IPS-15b (cell line): Measurements from ENCODE around the gene ABR.
"Not testable (repeated sequence)": the region's sequence is repeated elsewhere in the genome, so short reads cannot be mapped to it uniquely, and the experiment has no call there.

Experiments
- H3K27me3 ChIP-seq: one replicate; pipeline ENCODE4 v1.6.1; 2013; ENCODE audit warnings: low read length; ENCODE audit not compliant: control insufficient read depth, insufficient read depth
- H3K36me3 ChIP-seq: one replicate; pipeline ENCODE4 v1.6.1; 2013; ENCODE audit warnings: low read length; ENCODE audit not compliant: control insufficient read depth, insufficient read depth
- H3K4me1 ChIP-seq: one replicate; pipeline ENCODE4 v1.6.1; 2013; ENCODE audit warnings: mild to moderate bottlenecking, low read length; ENCODE audit not compliant: control insufficient read depth, insufficient read depth
- H3K4me3 ChIP-seq: one replicate; pipeline ENCODE4 v1.5.1; 2013; ENCODE audit warnings: low read depth, low read length
- H3K9ac ChIP-seq: one replicate; pipeline ENCODE4 v1.6.1; 2013; ENCODE audit warnings: low read depth, mild to moderate bottlenecking, low read length
- H3K9me3 ChIP-seq: one replicate; pipeline ENCODE4 v1.6.1; 2013; ENCODE audit warnings: mild to moderate bottlenecking, low read length; ENCODE audit not compliant: control insufficient read depth, insufficient read depth

ABR gene

GRCh38 chr17:1065416-1065815, 114.4 kb downstream of the ABR start:
- H3K9me3 ChIP-seq, H3K4me3 ChIP-seq, H3K9ac ChIP-seq, H3K4me1 ChIP-seq, H3K27me3 ChIP-seq: not testable (repeated sequence)
- peaks cover 13% of the 10 kb centered on the region for H3K36me3 ChIP-seq

GRCh38 chr17:1060991-1061390, 118.8 kb downstream of the ABR start:
- H3K36me3 ChIP-seq = peaks cover 9% of the 10 kb centered on the region
- no peak overlapping the region for H3K4me3 ChIP-seq
- no peak overlapping the region for H3K9ac ChIP-seq
- H3K9me3 ChIP-seq = no peaks in the 10 kb centered on the region
- no peaks in the 10 kb centered on the region for H3K27me3 ChIP-seq
- H3K4me1 ChIP-seq = no peaks in the 10 kb centered on the region

GRCh38 chr17:1059131-1059795, 120.5 kb downstream of the ABR start:
- no peaks in the 10 kb centered on the region for H3K27me3 ChIP-seq
- H3K9me3 ChIP-seq = no peaks in the 10 kb centered on the region
- H3K4me1 ChIP-seq = no peaks in the 10 kb centered on the region
- no peak overlapping the region for H3K9ac ChIP-seq
- H3K4me3 ChIP-seq = no peak overlapping the region
- peaks cover 9% of the 10 kb centered on the region for H3K36me3 ChIP-seq

- Histone ChIP-seq H3K4me1 (no peaks in the 10 kb centered on the region), H3K36me3 (peaks cover 9% of the 10 kb centered on the region)
Measured at GRCh38 chr17:1058423-1059130, 121.2 kb downstream of the ABR start.

GRCh38 chr17:1056761-1057160, 123.0 kb downstream of the ABR start:
- Histone ChIP-seq H3K9me3 (no peaks in the 10 kb centered on the region), H3K9ac (no peak overlapping the region), H3K36me3 (peaks cover 9% of the 10 kb centered on the region), H3K27me3 (no peaks in the 10 kb centered on the region), H3K4me3 (no peak overlapping the region), H3K4me1 (no peaks in the 10 kb centered on the region)

More at GRCh38 chr17:1058423-1059130, 121.2 kb downstream of the ABR start:
- Histone ChIP-seq H3K9ac (no peak overlapping the region), H3K4me3 (no peak overlapping the region), H3K9me3 (no peaks in the 10 kb centered on the region), H3K27me3 (no peaks in the 10 kb centered on the region)

GRCh38 chr17:1055751-1056645, 123.8 kb downstream of the ABR start:
- no peak overlapping the region for H3K9ac ChIP-seq
- peaks cover 6% of the 10 kb centered on the region for H3K36me3 ChIP-seq
- H3K4me1 ChIP-seq = no peaks in the 10 kb centered on the region
- no peaks in the 10 kb centered on the region for H3K9me3 ChIP-seq
- no peaks in the 10 kb centered on the region for H3K27me3 ChIP-seq
- no peak overlapping the region for H3K4me3 ChIP-seq

- Histone ChIP-seq H3K9ac (no peak overlapping the region), H3K27me3 (no peaks in the 10 kb centered on the region), H3K36me3 (peaks cover 6% of the 10 kb centered on the region), H3K4me1 (no peaks in the 10 kb centered on the region), H3K4me3 (no peak overlapping the region), H3K9me3 (no peaks in the 10 kb centered on the region)
Measured at GRCh38 chr17:1055231-1055630, 124.5 kb downstream of the ABR start.

- Histone ChIP-seq H3K4me3 (no peak overlapping the region), H3K9me3 (no peaks in the 10 kb centered on the region), H3K27me3 (no peaks in the 10 kb centered on the region), H3K9ac (no peak overlapping the region), H3K4me1 (no peaks in the 10 kb centered on the region), H3K36me3 (peaks cover 6% of the 10 kb centered on the region)
Measured at GRCh38 chr17:1054656-1055055, 125.1 kb downstream of the ABR start.

- no peaks in the 10 kb centered on the region for H3K9me3 ChIP-seq
- H3K27me3 ChIP-seq = no peaks in the 10 kb centered on the region
- H3K36me3 ChIP-seq = peaks cover 6% of the 10 kb centered on the region
- H3K4me1 ChIP-seq = no peaks in the 10 kb centered on the region
- H3K4me3 ChIP-seq = no peak overlapping the region
- no peak overlapping the region for H3K9ac ChIP-seq
Measured at GRCh38 chr17:1053661-1054360, 126.0 kb downstream of the ABR start.

GRCh38 chr17:1050996-1051925, 128.5 kb downstream of the ABR start:
- Histone ChIP-seq H3K4me3 (no peak overlapping the region), H3K36me3 (peaks cover 4% of the 10 kb centered on the region), H3K9me3 (no peaks in the 10 kb centered on the region), H3K4me1 (no peaks in the 10 kb centered on the region), H3K27me3 (no peaks in the 10 kb centered on the region), H3K9ac (no peak overlapping the region)
